ENCODE results near the gene RNF111.

The RNF111 gene

DNA sequence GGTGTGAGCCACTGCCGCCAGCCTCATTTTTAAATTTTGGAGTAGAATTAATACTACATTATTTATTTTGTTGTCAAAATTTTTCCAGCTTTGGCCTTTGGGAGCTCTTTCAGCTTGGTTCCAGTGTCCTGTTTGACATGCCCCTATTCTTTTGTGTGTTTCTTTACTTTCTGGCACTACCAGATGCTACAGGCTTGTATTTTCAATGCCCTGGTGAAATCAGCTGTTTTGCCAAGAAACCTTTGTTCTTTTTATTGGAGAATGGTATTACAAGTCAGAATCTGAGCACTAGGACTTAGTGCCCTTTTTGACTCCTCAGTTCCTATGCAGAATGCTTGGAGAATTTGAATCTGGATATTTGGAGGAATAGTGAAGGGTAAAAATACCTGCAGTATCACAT lies 26.6 kb downstream of the RNF111 start:
- ATAC-seq (no peak), DNase-seq (no peak)
- Mint-ChIP-seq H3K4me3 (no peak overlapping the region), H3K36me3 (ENCODE audit: low read depth) (peaks cover 7% of the 10 kb centered on the region), H3K4me1 (peaks cover 14% of the 10 kb centered on the region), H3K9me3 (no peaks in the 10 kb centered on the region), H3K27ac (no peak overlapping the region), H3K27me3 (no peaks in the 10 kb centered on the region)

DNA sequence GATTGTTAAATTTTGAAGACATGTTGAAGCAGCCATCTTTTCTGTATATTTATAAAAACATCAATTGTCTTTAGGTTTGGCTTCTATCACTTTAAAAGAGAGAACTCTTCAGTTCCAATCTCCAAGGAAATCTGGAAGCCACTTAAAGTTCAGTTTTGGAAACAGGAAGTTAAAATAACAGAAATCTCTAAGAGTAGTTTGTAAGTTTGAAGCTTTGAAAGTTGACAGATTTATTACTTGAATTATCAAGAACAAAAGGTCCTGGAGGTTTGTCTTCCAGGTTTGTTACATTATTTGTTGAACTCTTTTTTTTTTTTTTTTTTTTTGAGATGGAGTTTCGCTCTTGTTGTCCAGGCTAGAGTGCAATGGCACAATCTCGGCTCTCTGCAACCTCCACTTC lies 30.0 kb downstream of the RNF111 start:
- ATAC-seq (no peak), DNase-seq (no peak)
- H3K9me3 Mint-ChIP-seq: no peaks in the 10 kb centered on the region
- no peaks in the 10 kb centered on the region for H3K27me3 Mint-ChIP-seq
- peaks cover 12% of the 10 kb centered on the region for H3K36me3 Mint-ChIP-seq (ENCODE audit: low read depth)
- peaks cover 12% of the 10 kb centered on the region for H3K4me1 Mint-ChIP-seq
- no peak overlapping the region for H3K27ac Mint-ChIP-seq
- no peak overlapping the region for H3K4me3 Mint-ChIP-seq

DNA sequence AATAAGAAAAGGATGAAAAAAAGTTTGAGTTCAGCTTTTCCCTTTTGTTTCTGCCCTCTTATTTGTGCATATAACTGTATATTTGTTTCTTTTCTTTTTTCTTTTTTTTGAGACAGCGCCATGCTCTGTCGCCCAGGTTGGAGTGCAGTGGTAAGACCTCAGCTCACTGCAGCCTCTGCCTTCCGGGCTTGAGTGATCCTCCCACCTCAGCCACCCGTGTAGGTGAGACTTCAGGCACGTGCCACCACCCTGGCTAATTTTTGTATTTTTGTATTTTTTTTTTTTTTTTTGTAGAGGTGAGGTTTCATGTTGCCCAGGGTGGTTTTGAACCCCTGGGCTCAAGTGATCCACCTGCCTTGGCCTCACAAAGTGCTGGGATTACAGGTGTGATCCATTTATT lies 31.4 kb downstream of the RNF111 start:
- no peaks in the 10 kb centered on the region for H3K27me3 Mint-ChIP-seq
- H3K36me3 Mint-ChIP-seq (ENCODE audit: low read depth): peaks cover 12% of the 10 kb centered on the region
- ATAC-seq (no peak), DNase-seq (no peak)
- peaks cover 10% of the 10 kb centered on the region for H3K4me1 Mint-ChIP-seq
- no peak overlapping the region for H3K4me3 Mint-ChIP-seq
- H3K9me3 Mint-ChIP-seq: no peaks in the 10 kb centered on the region
- no peak overlapping the region for H3K27ac Mint-ChIP-seq

DNA sequence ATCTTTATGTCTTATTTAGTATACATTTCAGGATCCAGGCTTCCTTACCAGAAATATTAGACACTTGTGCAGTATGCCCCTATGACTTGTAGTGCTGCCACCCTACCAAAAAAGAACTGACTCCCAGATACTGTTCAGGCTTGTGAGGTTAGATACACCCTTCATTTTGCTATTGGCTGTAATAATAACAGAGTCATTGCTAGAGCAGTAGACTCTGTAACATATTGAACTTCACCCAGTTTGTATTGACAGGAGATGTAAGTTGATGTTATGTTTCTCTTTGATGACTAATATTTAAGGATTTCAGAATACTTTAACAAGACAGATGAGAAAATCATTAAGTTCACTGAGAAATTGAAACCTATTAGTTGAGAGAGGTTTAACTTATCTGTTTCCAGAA lies 32.9 kb downstream of the RNF111 start:
- H3K36me3 Mint-ChIP-seq (ENCODE audit: low read depth): peaks cover 19% of the 10 kb centered on the region
- no peak overlapping the region for H3K27ac Mint-ChIP-seq
- H3K27me3 Mint-ChIP-seq: no peaks in the 10 kb centered on the region
- peaks cover 10% of the 10 kb centered on the region for H3K4me1 Mint-ChIP-seq
- DNase-seq (no peak), ATAC-seq (no peak)
- no peaks in the 10 kb centered on the region for H3K9me3 Mint-ChIP-seq
- no peak overlapping the region for H3K4me3 Mint-ChIP-seq

DNA sequence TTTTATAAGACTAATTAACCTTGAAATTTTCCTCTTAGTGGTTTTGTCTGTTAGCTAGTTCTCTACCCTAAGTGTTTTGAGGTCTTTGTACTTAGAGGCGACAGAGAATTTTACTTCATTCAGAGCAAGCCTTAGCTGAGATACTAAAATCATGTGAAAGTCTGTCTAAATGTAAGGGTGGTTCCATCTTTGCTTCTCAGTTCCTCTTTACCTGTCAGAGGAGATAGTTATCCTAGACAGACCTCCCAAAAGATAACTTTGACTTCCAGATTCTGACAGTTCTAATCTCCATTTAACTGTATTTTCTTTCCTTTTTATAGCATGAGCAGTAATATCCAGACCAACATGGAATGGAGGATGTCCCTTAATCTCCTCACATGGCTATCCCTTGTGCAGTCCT lies 34.7 kb downstream of the RNF111 start:
- Mint-ChIP-seq H3K4me1 (peaks cover 8% of the 10 kb centered on the region), H3K27me3 (no peaks in the 10 kb centered on the region), H3K27ac (peak overlapping the region; percentile 37), H3K4me3 (no peak overlapping the region), H3K36me3 (ENCODE audit: low read depth) (peaks cover 15% of the 10 kb centered on the region), H3K9me3 (no peaks in the 10 kb centered on the region)
- ATAC-seq: no peak
- DNase-seq: no peak

DNA sequence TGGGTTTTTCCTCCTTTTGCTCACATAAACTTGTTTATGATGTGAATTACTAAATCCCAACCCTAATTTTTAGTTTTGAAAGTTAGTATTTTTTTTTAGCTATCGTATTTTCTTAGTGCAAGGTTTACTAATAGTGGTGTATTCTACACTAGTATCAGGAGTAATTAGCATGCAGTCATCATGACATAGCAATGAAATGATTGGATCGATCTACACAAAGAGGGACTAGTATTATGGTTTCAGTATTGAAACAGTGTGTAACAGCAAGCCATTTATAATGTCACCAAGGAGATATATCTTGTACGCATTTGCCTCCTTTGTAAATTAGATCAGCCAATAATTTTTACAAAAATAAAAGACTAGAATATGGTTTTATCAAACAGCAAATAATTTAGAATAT lies 38.7 kb downstream of the RNF111 start:
- Mint-ChIP-seq H3K27me3 (no peaks in the 10 kb centered on the region), H3K27ac (no peak overlapping the region), H3K36me3 (ENCODE audit: low read depth) (peaks cover 16% of the 10 kb centered on the region), H3K9me3 (no peaks in the 10 kb centered on the region), H3K4me1 (peaks cover 20% of the 10 kb centered on the region), H3K4me3 (no peak overlapping the region)
- ATAC-seq: no peak
- DNase-seq: no peak

DNA sequence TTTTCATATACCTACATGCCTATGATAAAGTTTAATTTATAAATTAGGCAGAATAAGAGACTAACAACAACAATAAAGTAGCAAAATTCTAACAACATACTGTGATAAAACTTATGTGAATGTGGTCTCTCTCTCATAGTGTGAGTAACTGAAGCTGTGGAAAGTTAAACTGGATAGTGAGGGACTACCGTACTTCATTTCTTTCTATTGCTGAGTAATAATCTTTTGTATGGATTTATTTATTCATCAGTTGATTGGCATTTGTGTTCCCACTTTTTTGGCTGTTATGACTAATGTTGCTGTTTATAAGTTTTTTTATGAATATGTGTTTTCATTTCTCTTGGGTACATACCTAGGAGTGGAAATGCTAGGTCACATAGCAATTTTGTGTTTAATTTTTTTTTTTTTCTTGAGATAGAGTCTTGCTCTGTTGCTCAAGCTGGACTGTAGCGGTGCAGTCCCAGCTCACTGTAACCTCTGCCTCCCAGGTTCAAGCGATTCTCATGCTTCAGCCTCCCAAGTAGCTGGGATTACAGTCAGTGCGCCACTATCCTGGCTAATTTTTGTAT lies 41.0 kb downstream of the RNF111 start:
- Mint-ChIP-seq H3K4me1 (peaks cover 23% of the 10 kb centered on the region), H3K27me3 (no peaks in the 10 kb centered on the region), H3K4me3 (no peak overlapping the region), H3K36me3 (ENCODE audit: low read depth) (peaks cover 29% of the 10 kb centered on the region), H3K27ac (peak overlapping the region; percentile 4), H3K9me3 (no peaks in the 10 kb centered on the region)
- ATAC-seq (peak; percentile 69), DNase-seq (no peak)

DNA sequence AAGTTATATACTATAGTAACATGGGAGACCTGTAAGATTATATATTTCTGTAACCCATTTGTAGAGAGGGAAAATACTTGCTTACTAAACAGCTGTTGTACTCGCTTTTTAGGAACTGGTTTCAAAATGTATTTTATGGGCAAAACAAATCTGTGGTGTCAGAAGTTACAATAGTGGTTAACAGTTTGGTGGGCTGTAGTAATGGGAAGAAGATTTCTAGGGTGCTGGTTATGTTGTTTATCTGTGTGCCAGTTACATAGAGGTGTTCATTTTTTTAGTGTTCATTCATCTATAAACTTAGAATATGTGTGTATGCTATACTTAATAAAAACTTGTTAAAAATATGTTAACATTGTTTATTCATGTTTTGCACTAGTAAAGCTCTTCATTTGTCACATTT lies 42.1 kb downstream of the RNF111 start:
- peaks cover 33% of the 10 kb centered on the region for H3K36me3 Mint-ChIP-seq (ENCODE audit: low read depth)

DNA sequence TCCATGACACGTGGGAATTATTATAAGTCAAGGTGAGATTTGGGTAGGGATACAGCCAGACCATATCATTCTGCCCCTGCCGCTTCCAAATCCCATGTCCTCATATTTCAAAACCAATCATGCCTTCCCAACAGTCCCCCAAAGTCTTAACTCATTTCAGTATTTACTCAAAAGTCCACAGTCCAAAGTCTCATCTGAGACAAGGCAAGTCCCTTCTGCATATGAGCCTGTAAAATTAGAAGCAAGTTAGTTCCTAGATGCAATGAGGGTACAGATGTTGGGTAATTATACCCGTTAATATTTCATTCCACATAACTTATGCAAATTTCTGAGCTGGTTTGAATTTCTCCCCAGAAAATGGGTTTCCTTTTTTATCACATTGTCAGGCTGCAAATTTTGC lies 47.7 kb downstream of the RNF111 start:
- Mint-ChIP-seq H3K4me3 (no peak overlapping the region), H3K27ac (no peak overlapping the region), H3K27me3 (no peaks in the 10 kb centered on the region), H3K36me3 (ENCODE audit: low read depth) (peaks cover 62% of the 10 kb centered on the region), H3K9me3 (peaks cover 5% of the 10 kb centered on the region), H3K4me1 (peaks cover 31% of the 10 kb centered on the region)
- no peak for ATAC-seq
- no peak for DNase-seq

More for the DNA sequence above, 42.1 kb downstream of the RNF111 start:
- no peaks in the 10 kb centered on the region for H3K9me3 Mint-ChIP-seq
- ATAC-seq: no peak
- no peak overlapping the region for H3K4me3 Mint-ChIP-seq
- peaks cover 24% of the 10 kb centered on the region for H3K4me1 Mint-ChIP-seq
- H3K27ac Mint-ChIP-seq: no peak overlapping the region
- no peak for DNase-seq
- no peaks in the 10 kb centered on the region for H3K27me3 Mint-ChIP-seq

DNA sequence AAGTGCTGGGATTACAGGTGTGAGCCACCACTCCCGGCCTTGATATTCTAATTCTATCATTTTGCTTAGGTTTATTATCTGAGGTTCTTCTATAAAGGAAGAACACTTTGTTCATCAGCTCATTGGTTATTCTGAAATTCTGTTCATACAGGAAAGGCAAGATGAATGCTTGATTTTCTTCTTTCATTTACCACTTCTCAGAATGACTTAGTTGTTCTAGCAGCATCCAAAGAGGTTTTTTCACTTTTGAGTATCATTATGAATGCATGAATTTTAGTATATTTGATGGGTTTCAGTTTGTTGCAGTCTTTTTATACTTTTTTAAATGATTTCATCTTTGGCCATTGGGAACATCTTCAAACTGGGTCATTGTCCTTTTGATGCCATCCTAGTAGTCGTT lies 51.8 kb downstream of the RNF111 start:
- peaks cover 53% of the 10 kb centered on the region for H3K36me3 Mint-ChIP-seq (ENCODE audit: low read depth)
- peak overlapping the region; percentile 49 for H3K27ac Mint-ChIP-seq
- DNase-seq: no peak
- peaks cover 44% of the 10 kb centered on the region for H3K4me1 Mint-ChIP-seq
- H3K27me3 Mint-ChIP-seq: no peaks in the 10 kb centered on the region
- no peak for ATAC-seq
- peaks cover 5% of the 10 kb centered on the region for H3K9me3 Mint-ChIP-seq
- H3K4me3 Mint-ChIP-seq: no peak overlapping the region

DNA sequence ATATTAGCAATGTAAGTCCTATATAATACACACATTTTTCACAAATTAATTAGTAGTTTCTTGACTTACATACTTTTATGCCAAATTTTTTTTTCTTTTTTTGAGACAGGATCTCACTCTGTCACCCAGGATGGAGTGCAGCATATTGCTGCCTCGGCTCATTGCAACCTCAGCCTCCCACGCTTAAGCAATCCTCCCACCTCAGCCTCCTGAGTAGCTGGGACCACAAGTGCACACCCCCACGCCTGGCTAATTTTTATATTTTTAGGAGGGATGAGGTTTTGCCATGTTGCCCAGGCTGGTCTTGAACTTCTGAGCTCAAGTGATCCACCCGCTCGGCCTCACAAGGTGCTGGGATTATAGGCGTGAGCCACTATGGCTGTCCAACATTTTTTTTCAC lies 54.6 kb downstream of the RNF111 start:
- Mint-ChIP-seq H3K27me3 (no peaks in the 10 kb centered on the region), H3K36me3 (ENCODE audit: low read depth) (peaks cover 35% of the 10 kb centered on the region), H3K4me3 (no peak overlapping the region), H3K9me3 (no peaks in the 10 kb centered on the region), H3K4me1 (peaks cover 33% of the 10 kb centered on the region), H3K27ac (no peak overlapping the region)
- ATAC-seq (no peak), DNase-seq (no peak)

DNA sequence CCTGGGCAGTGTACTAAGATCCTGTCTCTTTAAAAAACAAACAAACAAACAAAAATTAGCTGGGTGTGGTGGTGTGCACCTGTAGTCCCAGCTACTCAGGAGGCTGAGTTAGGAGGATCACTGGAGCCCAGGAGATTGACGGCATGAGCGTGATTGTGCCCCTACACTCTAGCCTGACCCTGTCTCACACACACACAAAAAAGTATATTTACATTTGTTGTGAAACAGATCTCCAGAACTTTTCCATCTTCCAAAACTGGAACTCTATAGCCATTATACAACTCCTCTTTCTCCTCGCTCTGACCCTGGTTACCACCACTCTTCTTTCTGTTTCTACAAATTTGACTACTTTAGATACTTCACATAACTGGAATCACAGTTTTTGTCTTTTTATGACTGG lies 61.4 kb downstream of the RNF111 start:
- ATAC-seq: no peak
- Mint-ChIP-seq H3K4me3 (no peak overlapping the region), H3K27me3 (no peaks in the 10 kb centered on the region), H3K36me3 (ENCODE audit: low read depth) (peaks cover 15% of the 10 kb centered on the region), H3K9me3 (no peaks in the 10 kb centered on the region), H3K27ac (no peak overlapping the region), H3K4me1 (peaks cover 17% of the 10 kb centered on the region)
- DNase-seq: no peak

DNA sequence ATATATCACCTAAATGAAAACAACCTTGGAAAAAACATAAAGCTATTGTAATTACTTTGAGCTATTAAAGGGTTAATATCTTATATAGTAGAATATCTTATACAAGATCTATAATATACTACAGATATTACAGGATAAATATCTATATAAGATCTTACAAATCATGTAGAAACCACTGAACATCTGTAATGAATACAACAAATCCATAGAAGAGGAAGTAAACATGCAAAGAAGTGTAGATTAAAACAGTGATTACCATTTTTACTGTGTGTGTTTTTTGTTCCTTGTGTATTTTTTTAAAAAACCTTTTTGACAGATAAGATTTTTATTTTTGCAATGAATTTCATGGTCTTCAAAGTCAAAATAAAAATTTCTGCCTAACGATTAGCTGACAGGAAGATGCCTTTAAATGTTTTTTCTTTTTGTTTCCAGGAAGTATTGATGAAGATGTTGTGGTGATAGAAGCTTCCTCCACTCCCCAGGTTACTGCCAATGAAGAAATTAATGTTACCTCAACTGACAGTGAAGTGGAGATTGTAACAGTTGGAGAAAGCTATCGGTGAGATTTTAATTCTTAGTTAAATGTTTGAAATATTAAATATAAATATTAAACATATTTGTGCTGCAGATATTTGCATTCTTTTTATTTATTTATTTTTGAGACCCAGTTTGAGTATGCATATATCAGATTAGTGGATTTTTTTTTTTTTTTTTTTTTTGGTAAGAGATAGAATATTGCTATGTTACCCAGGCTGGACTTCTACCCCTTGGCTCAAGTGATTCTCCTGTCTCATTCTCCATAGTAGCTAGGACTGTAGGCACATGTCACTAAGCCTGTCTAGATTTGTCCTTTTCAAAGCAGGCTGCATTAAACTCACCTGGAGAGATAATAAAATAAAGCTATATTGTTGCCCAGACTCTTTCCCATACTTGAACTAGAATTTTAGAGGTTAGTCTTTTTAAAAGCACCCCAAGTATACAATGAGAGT lies 64.7 kb downstream of the RNF111 start:
- Mint-ChIP-seq H3K36me3 (ENCODE audit: low read depth) (peaks cover 29% of the 10 kb centered on the region), H3K27ac (no peak overlapping the region), H3K4me3 (no peak overlapping the region), H3K27me3 (no peaks in the 10 kb centered on the region), H3K4me1 (peaks cover 25% of the 10 kb centered on the region), H3K9me3 (no peaks in the 10 kb centered on the region)
- no peak for ATAC-seq
- no peak for DNase-seq

DNA sequence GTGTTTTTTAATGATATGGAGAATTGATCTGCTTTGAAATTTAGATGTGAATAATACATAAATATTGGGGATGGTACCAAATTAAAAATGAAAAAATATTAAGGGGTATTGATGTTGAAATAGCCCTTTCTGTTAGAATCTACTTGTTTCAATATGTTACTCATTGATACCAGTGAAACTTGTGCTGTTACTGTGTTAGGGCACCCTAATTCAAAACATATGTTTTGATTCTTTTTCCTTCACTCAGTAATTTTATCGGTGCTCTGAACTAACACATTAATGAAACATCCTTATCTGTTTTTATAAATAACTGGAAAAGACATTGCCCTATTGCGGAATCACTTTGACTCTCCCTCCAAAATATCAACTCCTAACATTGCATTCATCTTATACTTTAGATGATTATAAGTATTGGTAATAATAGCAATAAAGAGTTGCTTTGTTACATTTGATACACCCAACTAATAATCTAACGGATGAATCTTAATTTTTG lies 65.5 kb downstream of the RNF111 start:
- peaks cover 29% of the 10 kb centered on the region for H3K36me3 Mint-ChIP-seq (ENCODE audit: low read depth)
- DNase-seq (no peak), ATAC-seq (no peak)
- H3K9me3 Mint-ChIP-seq: no peaks in the 10 kb centered on the region
- no peak overlapping the region for H3K27ac Mint-ChIP-seq
- no peaks in the 10 kb centered on the region for H3K27me3 Mint-ChIP-seq
- no peak overlapping the region for H3K4me3 Mint-ChIP-seq
- H3K4me1 Mint-ChIP-seq: peaks cover 25% of the 10 kb centered on the region

DNA sequence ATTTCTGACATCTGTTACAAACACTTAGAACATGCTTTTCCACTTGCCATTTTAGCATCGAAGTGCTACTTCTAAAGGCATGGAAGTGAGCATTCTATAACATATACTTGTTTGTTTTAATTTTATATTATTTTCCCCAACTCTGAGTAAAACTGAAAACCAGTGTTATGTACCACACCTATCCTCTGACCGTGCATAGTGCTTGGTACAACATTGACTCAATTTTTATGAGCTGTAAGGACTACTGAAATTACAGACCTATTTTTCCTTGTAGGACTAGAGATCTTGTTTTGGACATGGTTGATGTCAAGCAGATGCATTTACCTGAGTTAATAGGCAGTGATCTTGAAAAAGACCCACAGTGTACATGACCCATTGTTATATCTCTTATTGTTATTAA lies 66.0 kb downstream of the RNF111 start:
- Mint-ChIP-seq H3K27ac (no peak overlapping the region), H3K4me1 (peaks cover 25% of the 10 kb centered on the region), H3K27me3 (no peaks in the 10 kb centered on the region), H3K9me3 (no peaks in the 10 kb centered on the region), H3K4me3 (no peak overlapping the region), H3K36me3 (ENCODE audit: low read depth) (peaks cover 28% of the 10 kb centered on the region)
- ATAC-seq (no peak), DNase-seq (no peak)
